ENCODE results near the gene SOX6. TPM values are rescaled to one million over a fixed set of nuclear protein-coding genes. Genes with fewer than 3 reads are reported as not detected.
"Not testable (repeated sequence)": the region's sequence is repeated elsewhere in the genome, so short reads cannot be mapped to it uniquely, and the experiment has no call there.

SOX6 gene
- total and polyA plus RNA-seq, 12 donors, result 0.71 to 13.9 (median 6.7) TPM

- DNase-seq, result no peak
- Histone ChIP-seq H3K36me3 (replicated peaks in 1 of 2) (no peaks in the 10 kb centered on the region), H3K27me3 (no peaks in the 10 kb centered on the region), H3K27ac (no peak overlapping the region), H3K4me3 (no peak overlapping the region), H3K9me3 (replicated peaks in 1 of 3) (no peaks in the 10 kb centered on the region), H3K4me1 (replicated peaks in 1 of 2) (no peaks in the 10 kb centered on the region)
- intact Hi-C loops (cut with DNase I), result no loop called here
- WGBS, 4 donors, result 52 to 60% (median 56%) methylated on average over 1 of the region's 1 CpG
- TF ChIP-seq CTCF (IDR thresholded peaks at IDR 0.05) (no peak), POLR2A (IDR thresholded peaks at IDR 0.05) (no peak)
These were observed 325.7 kb downstream of the SOX6 start for GRCh38 chr11:16030664-16031063.

GRCh38 chr11:16029151-16029550 lies 327.2 kb downstream of the SOX6 start:
- H3K36me3 ChIP-seq (replicated peaks in 1 of 2); H3K9me3 ChIP-seq (replicated peaks in 1 of 3); H3K4me1 ChIP-seq (replicated peaks in 1 of 2); DNase-seq; H3K27me3 ChIP-seq; H3K27ac ChIP-seq; intact Hi-C loops (cut with DNase I); H3K4me3 ChIP-seq: not testable (repeated sequence)
- 80 to 95% (median 92%) methylated on average over 9 to 10 of the region's 10 CpGs for WGBS, 4 donors

- TF ChIP-seq CTCF (IDR thresholded peaks at IDR 0.05) (no peak), POLR2A (IDR thresholded peaks at IDR 0.05) (no peak)
- Histone ChIP-seq H3K36me3 (replicated peaks in 1 of 2) (no peaks in the 10 kb centered on the region), H3K27ac (no peak overlapping the region), H3K4me3 (no peak overlapping the region), H3K4me1 (replicated peaks in 1 of 2) (no peaks in the 10 kb centered on the region), H3K27me3 (no peaks in the 10 kb centered on the region), H3K9me3 (replicated peaks in 1 of 3) (no peaks in the 10 kb centered on the region)
- 87 to 95% (median 91%) methylated on average over 6 of the region's 6 CpGs for WGBS, 4 donors
- no peak for DNase-seq
- intact Hi-C loops (cut with DNase I), result no loop called here
These were observed 327.9 kb downstream of the SOX6 start for GRCh38 chr11:16028419-16028818.

GRCh38 chr11:16027621-16028020 lies 328.7 kb downstream of the SOX6 start:
- Histone ChIP-seq H3K27me3 (no peaks in the 10 kb centered on the region), H3K9me3 (replicated peaks in 1 of 3) (no peaks in the 10 kb centered on the region), H3K4me3 (no peak overlapping the region), H3K27ac (no peak overlapping the region), H3K36me3 (replicated peaks in 1 of 2) (no peaks in the 10 kb centered on the region), H3K4me1 (replicated peaks in 1 of 2) (no peaks in the 10 kb centered on the region)
- no peak for DNase-seq
- TF ChIP-seq POLR2A (IDR thresholded peaks at IDR 0.05) (no peak), CTCF (IDR thresholded peaks at IDR 0.05) (no peak)
- intact Hi-C loops (cut with DNase I), result no loop called here
- WGBS, 4 donors, result 81 to 89% (median 82%) methylated on average over 6 of the region's 6 CpGs

- no peak for DNase-seq
- Histone ChIP-seq H3K27ac (no peak overlapping the region), H3K4me1 (replicated peaks in 1 of 2) (no peaks in the 10 kb centered on the region), H3K9me3 (replicated peaks in 1 of 3) (no peaks in the 10 kb centered on the region), H3K27me3 (no peaks in the 10 kb centered on the region), H3K4me3 (no peak overlapping the region), H3K36me3 (replicated peaks in 1 of 2) (no peaks in the 10 kb centered on the region)
- intact Hi-C loops (cut with DNase I), result no loop called here
- 91 to 98% (median 95%) methylated on average over 2 of the region's 2 CpGs for WGBS, 4 donors
- no peak for TF ChIP-seq POLR2A (IDR thresholded peaks at IDR 0.05)
- no peak for TF ChIP-seq CTCF (IDR thresholded peaks at IDR 0.05)
These were observed 329.5 kb downstream of the SOX6 start for GRCh38 chr11:16026849-16027248.
